ENCODE measurements around the gene GLG1. TPM values are rescaled to one million over a fixed set of nuclear protein-coding genes. Genes with fewer than 3 reads are reported as not detected.

GLG1 gene
- total RNA-seq, 1 donor from 2014 or later: 193 TPM

DNA sequence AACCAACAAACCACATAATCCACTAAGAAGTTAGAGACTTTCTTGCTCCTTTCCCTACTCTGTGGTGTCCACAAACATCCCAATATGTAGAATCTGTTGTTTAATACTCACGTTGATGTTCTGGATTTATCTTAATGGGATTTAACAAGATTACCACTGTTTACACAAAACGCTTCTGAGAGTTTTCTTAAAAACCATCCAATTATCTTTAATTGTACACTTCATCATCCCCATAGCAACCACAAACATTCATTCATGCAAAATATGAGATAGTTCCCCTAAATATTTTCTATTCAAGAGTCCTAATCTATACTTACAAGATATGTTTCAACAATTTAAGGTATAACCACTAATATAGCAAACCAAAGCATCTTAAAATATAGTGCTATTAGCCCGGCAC is 109.2 kb downstream of the GLG1 start:
- peaks cover 16% of the 10 kb centered on the region for H3K36me3 Mint-ChIP-seq
- no peaks in the 10 kb centered on the region for H3K9me3 Mint-ChIP-seq
- no peak overlapping the region for H3K27ac Mint-ChIP-seq
- no peaks in the 10 kb centered on the region for H3K27me3 Mint-ChIP-seq (ENCODE audit: low read depth)
- no peak overlapping the region for H3K4me3 Mint-ChIP-seq
- TF ChIP-seq, protein P1, sequence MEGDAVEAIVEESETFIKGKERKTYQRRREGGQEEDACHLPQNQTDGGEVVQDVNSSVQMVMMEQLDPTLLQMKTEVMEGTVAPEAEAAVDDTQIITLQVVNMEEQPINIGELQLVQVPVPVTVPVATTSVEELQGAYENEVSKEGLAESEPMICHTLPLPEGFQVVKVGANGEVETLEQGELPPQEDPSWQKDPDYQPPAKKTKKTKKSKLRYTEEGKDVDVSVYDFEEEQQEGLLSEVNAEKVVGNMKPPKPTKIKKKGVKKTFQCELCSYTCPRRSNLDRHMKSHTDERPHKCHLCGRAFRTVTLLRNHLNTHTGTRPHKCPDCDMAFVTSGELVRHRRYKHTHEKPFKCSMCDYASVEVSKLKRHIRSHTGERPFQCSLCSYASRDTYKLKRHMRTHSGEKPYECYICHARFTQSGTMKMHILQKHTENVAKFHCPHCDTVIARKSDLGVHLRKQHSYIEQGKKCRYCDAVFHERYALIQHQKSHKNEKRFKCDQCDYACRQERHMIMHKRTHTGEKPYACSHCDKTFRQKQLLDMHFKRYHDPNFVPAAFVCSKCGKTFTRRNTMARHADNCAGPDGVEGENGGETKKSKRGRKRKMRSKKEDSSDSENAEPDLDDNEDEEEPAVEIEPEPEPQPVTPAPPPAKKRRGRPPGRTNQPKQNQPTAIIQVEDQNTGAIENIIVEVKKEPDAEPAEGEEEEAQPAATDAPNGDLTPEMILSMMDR (IDR thresholded peaks at IDR 0.05; ENCODE audit: unreplicated experiment): no peak
- no peaks in the 10 kb centered on the region for H3K4me1 Mint-ChIP-seq
- DNase-seq (ENCODE audit: low spot score in 2 of 2, unreplicated experiment in 2 of 2): no peak

DNA sequence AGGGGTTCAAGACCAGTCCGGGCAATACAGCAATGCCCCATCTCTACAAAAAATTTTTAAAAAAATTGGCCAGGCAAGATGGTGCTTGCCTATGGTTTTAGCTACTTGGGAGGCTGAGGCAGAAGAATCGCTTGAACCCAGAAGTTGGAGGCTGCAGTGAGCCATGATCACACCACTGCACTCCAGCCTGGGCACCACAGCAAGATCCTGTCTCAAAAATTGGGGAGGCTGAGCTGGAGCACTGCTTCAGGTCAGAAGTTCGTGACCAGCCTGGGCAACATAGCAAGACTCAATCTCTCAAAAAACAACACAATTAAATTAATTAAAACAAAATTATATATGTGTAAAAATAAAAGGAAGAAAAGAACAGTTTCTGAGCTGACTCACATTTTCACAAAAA is 110.9 kb downstream of the GLG1 start:
- H3K4me3 Mint-ChIP-seq: no peak overlapping the region
- peaks cover 18% of the 10 kb centered on the region for H3K36me3 Mint-ChIP-seq
- H3K27ac Mint-ChIP-seq: no peak overlapping the region
- no peaks in the 10 kb centered on the region for H3K4me1 Mint-ChIP-seq
- no peaks in the 10 kb centered on the region for H3K9me3 Mint-ChIP-seq
- TF ChIP-seq, protein P1 (IDR thresholded peaks at IDR 0.05; ENCODE audit: unreplicated experiment): no peak
- no peaks in the 10 kb centered on the region for H3K27me3 Mint-ChIP-seq (ENCODE audit: low read depth)
- no peak for DNase-seq (ENCODE audit: low spot score in 2 of 2, unreplicated experiment in 2 of 2)

DNA sequence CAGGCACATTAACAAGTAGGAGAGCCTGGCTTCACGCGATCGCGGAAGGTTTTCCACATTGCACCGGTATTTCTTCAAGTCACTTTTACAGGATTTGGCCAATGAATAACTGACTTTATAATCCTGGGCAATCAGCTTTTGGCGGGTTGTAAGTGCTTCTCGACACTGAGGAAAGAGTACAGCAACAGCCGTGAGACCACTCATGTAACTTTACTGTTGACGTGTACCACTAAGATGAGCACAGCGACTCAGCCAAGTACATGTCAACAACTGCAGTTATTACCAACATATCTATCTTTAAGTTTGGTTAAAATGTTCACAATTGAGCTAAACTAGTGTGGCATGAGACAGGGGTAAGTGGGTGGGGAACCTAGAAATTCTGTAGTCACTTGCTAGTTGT is 113.9 kb downstream of the GLG1 start:
- no peak overlapping the region for H3K27ac Mint-ChIP-seq
- no peaks in the 10 kb centered on the region for H3K4me1 Mint-ChIP-seq
- DNase-seq (ENCODE audit: low spot score in 2 of 2, unreplicated experiment in 2 of 2): no peak
- no peaks in the 10 kb centered on the region for H3K9me3 Mint-ChIP-seq
- peaks cover 35% of the 10 kb centered on the region for H3K36me3 Mint-ChIP-seq
- no peak overlapping the region for H3K4me3 Mint-ChIP-seq
- no peaks in the 10 kb centered on the region for H3K27me3 Mint-ChIP-seq (ENCODE audit: low read depth)
- TF ChIP-seq, protein P1 (IDR thresholded peaks at IDR 0.05; ENCODE audit: unreplicated experiment): no peak

DNA sequence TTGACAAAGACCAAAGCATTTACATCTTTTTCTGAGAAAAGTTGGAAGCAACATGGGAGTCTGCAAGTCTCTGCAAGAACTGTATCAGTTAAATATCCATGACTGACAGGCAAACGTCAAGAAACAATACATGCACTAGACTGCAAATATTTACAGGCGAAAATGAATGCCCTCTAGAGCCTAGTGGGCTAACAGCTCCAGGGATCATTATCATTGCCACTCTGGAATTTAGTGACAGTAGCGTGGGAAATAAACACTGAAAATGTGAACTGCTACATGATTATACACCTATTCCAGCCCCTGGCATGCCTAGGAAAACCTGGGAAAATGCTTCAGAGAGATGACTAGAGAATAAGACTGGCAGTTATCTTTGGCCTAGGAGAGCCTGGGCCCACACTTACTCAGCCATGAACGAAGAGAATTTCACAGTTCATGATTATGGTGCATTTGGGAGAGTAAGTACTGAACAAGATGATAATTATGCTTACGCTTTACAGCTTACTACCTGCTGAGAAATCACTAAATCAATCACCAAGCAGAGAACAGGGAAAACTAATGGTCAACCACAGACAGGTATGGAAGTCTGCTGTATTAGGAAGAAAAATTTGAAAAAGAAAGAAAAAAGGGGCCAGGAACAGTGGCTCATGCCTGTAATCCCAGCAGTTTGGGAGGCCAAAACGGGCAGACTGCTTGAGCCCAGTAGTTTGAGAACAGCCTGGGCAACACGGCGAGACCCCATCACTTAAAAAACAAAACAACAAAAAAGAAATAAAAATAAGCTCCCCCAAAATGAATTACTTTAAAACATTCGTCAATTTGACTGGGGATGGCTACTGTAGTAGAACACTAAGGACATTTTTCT is 119.0 kb downstream of the GLG1 start:
- no peaks in the 10 kb centered on the region for H3K27me3 Mint-ChIP-seq (ENCODE audit: low read depth)
- TF ChIP-seq, protein P1 (IDR thresholded peaks at IDR 0.05; ENCODE audit: unreplicated experiment): no peak
- peaks cover 6% of the 10 kb centered on the region for H3K4me1 Mint-ChIP-seq
- peaks cover 46% of the 10 kb centered on the region for H3K36me3 Mint-ChIP-seq
- H3K9me3 Mint-ChIP-seq: no peaks in the 10 kb centered on the region
- H3K27ac Mint-ChIP-seq: no peak overlapping the region
- H3K4me3 Mint-ChIP-seq: no peak overlapping the region
- no peak for DNase-seq (ENCODE audit: low spot score in 2 of 2, unreplicated experiment in 2 of 2)

DNA sequence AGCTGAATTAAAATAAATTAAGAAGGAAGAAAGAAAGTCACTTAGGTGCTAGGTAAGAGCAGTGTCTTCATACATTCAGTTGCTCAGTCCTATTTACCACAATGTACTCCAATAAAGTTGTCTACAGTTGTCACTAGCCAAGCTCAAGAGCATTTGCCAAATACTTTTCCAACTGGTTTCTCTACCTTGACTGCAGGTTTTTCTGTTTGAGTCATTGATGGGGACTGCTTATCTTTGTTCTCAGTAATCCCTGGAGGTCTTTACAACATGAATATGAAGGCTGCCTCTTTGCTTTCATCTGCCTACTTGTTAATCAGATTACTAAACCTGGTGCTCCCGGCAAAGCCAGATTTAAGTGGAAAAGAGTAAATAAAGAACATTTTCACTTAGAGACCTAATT is 121.0 kb downstream of the GLG1 start:
- no peaks in the 10 kb centered on the region for H3K27me3 Mint-ChIP-seq (ENCODE audit: low read depth)
- peaks cover 6% of the 10 kb centered on the region for H3K4me1 Mint-ChIP-seq
- TF ChIP-seq, protein P1 (IDR thresholded peaks at IDR 0.05; ENCODE audit: unreplicated experiment): no peak
- peaks cover 48% of the 10 kb centered on the region for H3K36me3 Mint-ChIP-seq
- no peak overlapping the region for H3K27ac Mint-ChIP-seq
- no peak overlapping the region for H3K4me3 Mint-ChIP-seq
- no peak for DNase-seq (ENCODE audit: low spot score in 2 of 2, unreplicated experiment in 2 of 2)
- H3K9me3 Mint-ChIP-seq: no peaks in the 10 kb centered on the region
